Ovary (tissue), 9 donors: Measurements from ENCODE around the gene PRKCI. TPM values are rescaled to one million over a fixed set of nuclear protein-coding genes. Genes with fewer than 3 reads are reported as not detected.

ENCODE experiments used
- DNase-seq, 5 donors: peaks; one replicate each; pipeline ENCODE4 v3.0.0-alpha.2; 2019 to 2020
- H3K27ac ChIP-seq, 2 donors: fragments of 200-600 bp; one replicate each; pipeline versions ENCODE4 v1.5.1 to v1.8.0; 2019 to 2022
- H3K27me3 ChIP-seq: fragments of 200-600 bp; one replicate; pipeline ENCODE4 v1.8.0; 2022
- H3K36me3 ChIP-seq: fragments of 200-600 bp; sonication (generic); one replicate; pipeline ENCODE4 v1.5.1; 2019
- H3K4me1 ChIP-seq: one replicate; pipeline ENCODE4 v1.8.1; 2013; ENCODE audit warnings: mild to moderate bottlenecking, moderate library complexity; ENCODE audit not compliant: insufficient read depth
- H3K4me3 ChIP-seq: fragments of 200-600 bp; sonication (generic); one replicate; pipeline ENCODE4 v1.5.1; 2017
- H3K9me3 ChIP-seq, 2 donors: fragments of 200-600 bp in 1 of 2; sonication (generic) in 1 of 2; one replicate each; pipeline versions ENCODE4 v1.5.1 to v1.8.1; 2013 to 2019; ENCODE audit warnings: mild to moderate bottlenecking in 1 of 2, moderate library complexity in 1 of 2
- CTCF ChIP-seq, 3 donors: fragments of 450-650 bp in 2 of 3; fragments of 200-600 bp in 1 of 3; IDR thresholded peaks; one replicate each; pipeline versions ENCODE4 v1.5.1 to v1.8.0; 2016 to 2022; ENCODE audit warnings: antibody characterized with exemption in 3 of 3, mild to moderate bottlenecking in 1 of 3
- EP300 ChIP-seq: sonication (generic); formaldehyde crosslinking; IDR thresholded peaks from one replicate; pipeline ENCODE4 v1.6.1; 2017; ENCODE audit warnings: antibody characterized with exemption
- POLR2A ChIP-seq: fragments of 450-650 bp; IDR thresholded peaks from one replicate; pipeline ENCODE4 v1.6.1; 2017; ENCODE audit warnings: antibody characterized with exemption, mild to moderate bottlenecking, moderate library complexity
- WGBS, 3 donors: extraction: QIAGEN DNeasy Blood & Tissue Kit in 1 of 3; methylation state at CpG; one replicate each; pipeline versions ENCODE4 v1.1.5 to v1.1.7; 2013 to 2017; 5-methylcytosine and 5-hydroxymethylcytosine counted together
- intact Hi-C, 4 donors: fragments of 100-400 bp; cut with DNase I; formaldehyde crosslinking; loops; one replicate each; pipeline versions ENCODE4 v1.11.0 to v1.15.1; 2022 to 2023
- polyA plus RNA-seq, 2 donors: library from polyadenylated mRNA; stranded (reverse); fragments of 200-250 nt in 1 of 2; fragments of 350-450 nt in 1 of 2; fragmentation: Illumina TruSeq in 1 of 2; extraction: RNeasy Lipid Tissue Mini Kit (QIAGEN cat#74804) in 1 of 2; gene quantifications; one replicate each; pipeline ENCODE4 v1.2.3, GENCODE V29; 2013 to 2014
- total RNA-seq, 7 donors: library from RNA; depleted of rRNA in 2 of 7; stranded (reverse); fragments of >200 nt in 2 of 7; fragmentation: NEBNext Ultra II Directional in 3 of 7; extraction: Animal tissue kit (Norgen Biotek cat#: 25700) in 3 of 7; gene quantifications; one replicate each; pipeline versions ENCODE4 v1.1.0 to v1.2.4, GENCODE V29; 2016 to 2023
- donor health status: DM: no; HTN: no; CAD: no; lungs with moderate emphysema.
- donor health status: DM: no; HTN: no; CAD: no.
- donor health status: Bipolar disorder and iron deficiency.
- donor health status: DM: yes; HTN: yes; CAD: no.
- donor health status: DM: no; HTN: no; CAD: no.
- donor health status: DM: yes; HTN: yes; CAD: no.

The PRKCI gene
- total and polyA plus RNA-seq, 9 donors, result 15.5 to 62.4 (median 36.1) TPM

- no peaks in the 10 kb centered on the region for H3K36me3 ChIP-seq
- H3K27ac ChIP-seq, result no peak overlapping the region
- H3K4me3 ChIP-seq, result no peak overlapping the region
- H3K27me3 ChIP-seq, result no peaks in the 10 kb centered on the region
- no peak for DNase-seq
- intact Hi-C loops, result no loop called here
- WGBS, 3 donors, result 81 to 96% (median 86%) methylated on average over 4 of the region's 4 CpGs
- TF ChIP-seq CTCF (IDR thresholded peaks at IDR 0.05), result no peak
- TF ChIP-seq EP300, result no peak
- no peak for TF ChIP-seq POLR2A
- no peaks in the 10 kb centered on the region for H3K9me3 ChIP-seq
- H3K4me1 ChIP-seq, result peaks cover 2% of the 10 kb centered on the region
Observed at GRCh38 chr3:170344971-170345370, 122.7 kb downstream of the PRKCI start.

DNA sequence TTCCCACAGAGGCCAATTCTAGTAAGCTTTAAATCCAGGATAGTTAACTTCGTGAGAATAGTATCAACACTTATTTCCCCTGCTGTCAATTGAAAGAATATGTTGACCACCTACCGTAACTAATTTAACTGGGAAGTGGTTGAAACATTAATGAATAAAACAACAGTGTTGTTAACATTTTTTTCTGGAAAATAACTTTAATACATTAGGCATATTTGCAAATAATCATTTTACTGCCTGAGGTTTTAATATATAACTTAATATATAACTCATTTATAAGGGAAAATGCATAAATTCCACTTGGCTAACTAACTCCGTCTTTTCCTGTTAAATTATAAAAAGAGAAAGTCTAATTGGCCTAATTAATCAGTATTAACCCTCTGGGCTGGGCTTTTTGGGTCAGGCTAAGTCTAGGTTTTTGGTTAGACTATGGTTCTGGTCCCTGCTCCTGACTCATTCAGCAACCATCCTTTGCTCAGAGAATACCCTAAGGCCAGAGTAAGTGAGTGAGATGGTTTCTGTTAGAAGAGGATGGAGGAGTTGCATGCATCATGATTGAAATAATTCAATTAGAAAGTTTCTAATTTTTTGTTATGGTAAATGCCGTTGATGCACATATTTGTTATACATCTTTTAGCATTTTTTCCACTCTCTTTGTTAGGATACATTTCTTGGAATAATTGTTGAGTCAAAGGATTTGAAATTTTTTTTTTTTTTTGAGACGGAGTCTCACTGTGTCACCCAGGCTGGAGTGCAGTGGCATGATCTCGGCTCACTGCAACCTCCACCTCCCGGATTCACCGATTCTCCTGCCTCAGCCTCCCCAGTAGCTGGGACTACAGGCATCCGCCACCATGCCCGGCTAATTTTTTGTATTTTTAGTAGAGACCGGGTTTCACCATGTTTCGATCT, 124.5 kb downstream of the PRKCI start:
- Histone ChIP-seq H3K36me3 (no peaks in the 10 kb centered on the region), H3K4me1 (peaks cover 2% of the 10 kb centered on the region), H3K27ac (no peak overlapping the region), H3K4me3 (no peak overlapping the region), H3K9me3 (no peaks in the 10 kb centered on the region), H3K27me3 (no peaks in the 10 kb centered on the region)
- DNase-seq, result no peak
- TF ChIP-seq POLR2A, result no peak
- TF ChIP-seq EP300, result no peak
- no peak for TF ChIP-seq CTCF (IDR thresholded peaks at IDR 0.05)
- intact Hi-C loops, result no loop called here
- WGBS, 3 donors, result 95 to 97% (median 95%) methylated on average over 12 of the region's 12 CpGs

DNA sequence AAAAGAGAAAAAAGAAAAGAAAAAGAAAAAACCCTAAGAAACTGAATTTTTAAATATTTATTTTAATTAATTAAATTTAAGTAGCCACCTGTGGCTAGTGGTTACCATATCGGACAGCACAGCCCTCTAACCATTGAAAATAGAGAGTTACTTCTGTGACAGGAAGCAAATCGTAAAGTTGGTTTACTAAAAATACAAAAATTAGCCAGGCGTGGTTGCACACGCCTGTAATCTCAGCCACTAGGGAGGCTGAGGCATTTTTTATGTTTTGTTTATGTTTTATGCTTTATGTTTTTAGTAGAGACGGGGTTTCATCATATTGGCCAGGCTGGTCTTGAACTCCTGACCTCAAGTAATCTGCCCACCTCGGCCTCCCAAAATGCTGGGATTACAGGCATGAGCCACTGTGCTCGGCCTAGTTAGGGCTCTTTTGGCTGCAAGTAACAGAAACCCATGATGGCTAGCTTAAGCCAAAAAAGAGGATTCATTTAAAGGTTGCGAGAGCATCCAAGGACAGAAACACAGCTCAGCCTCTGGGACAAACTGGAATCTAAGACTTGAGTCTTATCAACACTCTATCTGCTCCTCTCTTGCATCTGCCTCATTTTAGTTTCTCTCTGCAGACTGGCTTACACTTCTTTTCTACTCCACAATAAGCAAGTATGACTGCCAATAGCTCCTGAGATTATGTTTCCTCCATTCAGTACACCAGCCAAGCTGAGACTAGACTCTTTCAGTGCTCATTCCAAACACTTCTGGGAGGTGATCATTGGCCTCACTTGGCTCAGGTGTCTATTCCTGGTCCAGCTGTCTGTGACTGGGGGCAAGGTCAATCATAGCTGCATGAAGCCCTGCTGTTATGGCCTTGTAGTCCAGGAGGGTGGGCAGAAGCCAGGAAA, 128.5 kb downstream of the PRKCI start:
- intact Hi-C loops, result loop anchor here in 2 of 4 donors (10.0 kb wide), 2 partner anchors 166 to 576 kb away; partner anchors contain the start of genes PHC3 (in 2 of the 2) and MYNN (in 1 of the 2)
- H3K36me3 ChIP-seq, result no peaks in the 10 kb centered on the region

More for the DNA sequence above, 128.5 kb downstream of the PRKCI start:
- H3K27ac ChIP-seq, result no peak overlapping the region
- H3K4me1 ChIP-seq, result peaks cover 1% of the 10 kb centered on the region
- no peaks in the 10 kb centered on the region for H3K27me3 ChIP-seq
- 70 to 71% (median 71%) methylated on average over 8 of the region's 8 CpGs for WGBS, 3 donors
- TF ChIP-seq POLR2A (no peak), EP300 (no peak), CTCF (IDR thresholded peaks at IDR 0.05) (no peak)
- DNase-seq, result no peak
- H3K4me3 ChIP-seq, result no peak overlapping the region
- no peaks in the 10 kb centered on the region for H3K9me3 ChIP-seq
